CD4-positive, alpha-beta T cell (primary cell): ENCODE results near the gene NRAP. TPM values are rescaled to one million over a fixed set of nuclear protein-coding genes. Genes with fewer than 3 reads are reported as not detected.

ENCODE experiments used
- ATAC-seq: fragments of 200-7000 bp; cut with Tn5 transposase; one replicate; pipeline ENCODE4 v1.10.0; 2022; ENCODE audit warnings: mild to moderate bottlenecking; ENCODE audit not compliant: poor library complexity
- CTCF ChIA-PET: fragments of 350-600 bp; sonication (Branson Sonifier 250); formaldehyde crosslinking; loops from one replicate; lab custom pipeline; 2021; ENCODE audit warnings: antibody characterized with exemption, inconsistent platforms; lab: Charles Lee
- POLR2A ChIA-PET: fragments of 350-600 bp; sonication (Branson Sonifier 250); formaldehyde crosslinking; loops from one replicate; lab custom pipeline; 2021; ENCODE audit warnings: antibody characterized with exemption, inconsistent platforms; lab: Charles Lee
- DNase-seq, 14 experiments: peaks; one replicate each; pipeline ENCODE4 v3.0.0-alpha.2; 2013 to 2020; ENCODE audit warnings: mixed read lengths in 2 of 14
- H3K27ac ChIP-seq, 2 donors: one replicate each; pipeline versions ENCODE4 v1.5.1 to v1.7.0; 2013; ENCODE audit warnings: low read length in 2 of 2, low read depth in 1 of 2, mild to moderate bottlenecking in 1 of 2
- H3K27me3 ChIP-seq, 2 experiments: 1 replicate in 1 of 2; 2 replicates in 1 of 2; pipeline versions ENCODE4 v1.6.1 to v1.7.0; 2013; ENCODE audit warnings: low read length in 2 of 2, control low read depth in 1 of 2, mild to moderate bottlenecking in 1 of 2, moderate library complexity in 1 of 2; ENCODE audit not compliant: insufficient read depth in 2 of 2, control insufficient read depth in 1 of 2
- H3K36me3 ChIP-seq: one replicate; pipeline ENCODE4 v1.6.1; 2013; ENCODE audit warnings: low read length, control low read depth; ENCODE audit not compliant: insufficient read depth
- H3K4me1 ChIP-seq: one replicate; pipeline ENCODE4 v1.6.1; 2013; ENCODE audit warnings: low read length, control low read depth; ENCODE audit not compliant: insufficient read depth
- H3K4me3 ChIP-seq: one replicate; pipeline ENCODE4 v1.5.1; 2013; ENCODE audit warnings: mild to moderate bottlenecking, low read length, moderate library complexity
- H3K9me3 ChIP-seq, 2 experiments: 1 replicate in 1 of 2; 2 replicates in 1 of 2; pipeline versions ENCODE4 v1.6.1 to v1.7.0; 2013; ENCODE audit warnings: low read length in 2 of 2, mild to moderate bottlenecking in 2 of 2, control low read depth in 1 of 2, moderate library complexity in 1 of 2; ENCODE audit not compliant: control insufficient read depth in 1 of 2, insufficient read depth in 1 of 2
- H3K27ac Mint-ChIP-seq: one replicate; pipeline ENCODE4 v1.8.0; 2020; ENCODE audit warnings: mixed read lengths
- H3K27me3 Mint-ChIP-seq: one replicate; pipeline ENCODE4 v1.8.0; 2021; ENCODE audit warnings: mixed read lengths
- H3K36me3 Mint-ChIP-seq: one replicate; pipeline ENCODE4 v1.8.0; 2021; ENCODE audit warnings: low read depth, mixed read lengths
- H3K4me1 Mint-ChIP-seq: one replicate; pipeline ENCODE4 v1.8.0; 2021; ENCODE audit warnings: low read depth, mixed read lengths
- H3K4me3 Mint-ChIP-seq: one replicate; pipeline ENCODE4 v1.8.0; 2020; ENCODE audit warnings: mild to moderate bottlenecking, mixed read lengths
- H3K9me3 Mint-ChIP-seq: one replicate; pipeline ENCODE4 v1.8.0; 2020; ENCODE audit warnings: mixed read lengths
- intact Hi-C, 2 experiments: fragments of 100-400 bp; cut with DNase I in 1 of 2; cut with micrococcal nuclease in 1 of 2; formaldehyde crosslinking; loops; one replicate each; pipeline versions ENCODE4 v1.15.1 to v1.9.0; 2023 to 2025; cut with DNase I, micrococcal nuclease
- total RNA-seq, 174 experiments: library from RNA in 2 of 174; stranded (reverse) in 2 of 174; gene quantifications; one replicate each; pipeline ENCODE4 v1.2.3 and lab custom pipeline; 2021 to 2026
- TF ChIP-seq, protein P1 (sequence below): fragments of 200-600 bp; IDR thresholded peaks from one replicate; pipeline ENCODE4 v1.8.0; 2022; ENCODE audit warnings: antibody characterized with exemption, mild to moderate bottlenecking

Gene NRAP
- total RNA-seq, 2 experiments from 2014 or later: not detected

DNA sequence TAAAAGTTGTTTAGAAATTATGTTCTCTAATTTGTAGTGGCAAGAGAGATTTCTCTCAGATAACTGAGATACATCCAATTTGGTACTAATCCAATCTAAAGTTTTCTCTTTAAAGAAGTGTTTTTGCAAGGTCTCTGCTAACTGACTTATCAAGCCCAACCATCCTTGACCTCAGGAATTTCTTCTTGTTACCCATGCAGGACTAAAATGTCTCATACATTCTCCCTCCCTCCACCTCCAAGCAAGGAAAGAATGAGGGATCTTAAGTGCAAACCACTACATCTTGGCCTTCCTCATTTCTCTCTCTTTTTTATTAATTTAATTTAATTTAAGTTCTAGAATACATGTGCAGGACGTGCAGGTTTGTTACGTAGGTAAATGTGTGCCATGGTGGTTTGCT is 12.8 kb downstream of the NRAP start:
- no peaks in the 10 kb centered on the region for H3K9me3 ChIP-seq
- Mint-ChIP-seq H3K27me3 (peaks cover 23% of the 10 kb centered on the region), H3K36me3 (no peaks in the 10 kb centered on the region), H3K9me3 (no peaks in the 10 kb centered on the region), H3K27ac (no peak overlapping the region), H3K4me3 (no peak overlapping the region), H3K4me1 (no peaks in the 10 kb centered on the region)
- DNase-seq (no peak), ATAC-seq (no peak)
- TF ChIP-seq, protein P1, sequence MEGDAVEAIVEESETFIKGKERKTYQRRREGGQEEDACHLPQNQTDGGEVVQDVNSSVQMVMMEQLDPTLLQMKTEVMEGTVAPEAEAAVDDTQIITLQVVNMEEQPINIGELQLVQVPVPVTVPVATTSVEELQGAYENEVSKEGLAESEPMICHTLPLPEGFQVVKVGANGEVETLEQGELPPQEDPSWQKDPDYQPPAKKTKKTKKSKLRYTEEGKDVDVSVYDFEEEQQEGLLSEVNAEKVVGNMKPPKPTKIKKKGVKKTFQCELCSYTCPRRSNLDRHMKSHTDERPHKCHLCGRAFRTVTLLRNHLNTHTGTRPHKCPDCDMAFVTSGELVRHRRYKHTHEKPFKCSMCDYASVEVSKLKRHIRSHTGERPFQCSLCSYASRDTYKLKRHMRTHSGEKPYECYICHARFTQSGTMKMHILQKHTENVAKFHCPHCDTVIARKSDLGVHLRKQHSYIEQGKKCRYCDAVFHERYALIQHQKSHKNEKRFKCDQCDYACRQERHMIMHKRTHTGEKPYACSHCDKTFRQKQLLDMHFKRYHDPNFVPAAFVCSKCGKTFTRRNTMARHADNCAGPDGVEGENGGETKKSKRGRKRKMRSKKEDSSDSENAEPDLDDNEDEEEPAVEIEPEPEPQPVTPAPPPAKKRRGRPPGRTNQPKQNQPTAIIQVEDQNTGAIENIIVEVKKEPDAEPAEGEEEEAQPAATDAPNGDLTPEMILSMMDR: no peak
- ChIA-PET POLR2A (no interaction called here), CTCF (no interaction called here)
- H3K27ac ChIP-seq: no peak overlapping the region
- H3K36me3 ChIP-seq: no peaks in the 10 kb centered on the region
- H3K4me1 ChIP-seq: no peaks in the 10 kb centered on the region
- intact Hi-C loops: no loop called here
- H3K27me3 ChIP-seq: peaks cover 7 to 11% of the 10 kb centered on the region in 2 experiments
- H3K4me3 ChIP-seq: no peak overlapping the region

DNA sequence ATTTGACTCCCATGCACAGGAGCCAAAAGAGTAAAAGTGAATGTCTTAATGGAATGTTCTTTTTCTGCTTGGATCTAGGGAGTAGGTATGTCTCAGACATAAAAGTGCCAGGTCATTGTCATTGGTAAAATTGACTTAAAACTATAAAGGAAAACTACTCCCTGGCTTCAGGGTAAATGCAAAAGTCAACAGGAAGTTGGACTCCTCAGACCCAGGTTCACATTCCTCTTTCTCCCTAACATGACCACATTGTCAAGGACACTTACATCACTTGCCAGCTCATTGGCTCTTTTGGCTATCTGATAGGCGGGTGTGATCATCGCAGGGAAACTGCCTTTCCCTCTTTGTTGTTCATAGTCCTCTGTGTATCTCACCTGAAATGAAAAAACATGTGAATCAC is 13.7 kb downstream of the NRAP start:
- ChIA-PET CTCF (no interaction called here), POLR2A (no interaction called here)
- Mint-ChIP-seq H3K27me3 (peaks cover 23% of the 10 kb centered on the region), H3K4me3 (no peak overlapping the region), H3K4me1 (no peaks in the 10 kb centered on the region), H3K9me3 (no peaks in the 10 kb centered on the region), H3K36me3 (no peaks in the 10 kb centered on the region), H3K27ac (no peak overlapping the region)
- Histone ChIP-seq H3K27me3 (peaks cover 7 to 11% of the 10 kb centered on the region in 2 experiments), H3K9me3 (no peaks in the 10 kb centered on the region), H3K4me3 (no peak overlapping the region), H3K4me1 (no peaks in the 10 kb centered on the region), H3K36me3 (no peaks in the 10 kb centered on the region), H3K27ac (no peak overlapping the region)
- TF ChIP-seq, protein P1: no peak
- intact Hi-C loops: no loop called here
- no peak for ATAC-seq
- no peak for DNase-seq

DNA sequence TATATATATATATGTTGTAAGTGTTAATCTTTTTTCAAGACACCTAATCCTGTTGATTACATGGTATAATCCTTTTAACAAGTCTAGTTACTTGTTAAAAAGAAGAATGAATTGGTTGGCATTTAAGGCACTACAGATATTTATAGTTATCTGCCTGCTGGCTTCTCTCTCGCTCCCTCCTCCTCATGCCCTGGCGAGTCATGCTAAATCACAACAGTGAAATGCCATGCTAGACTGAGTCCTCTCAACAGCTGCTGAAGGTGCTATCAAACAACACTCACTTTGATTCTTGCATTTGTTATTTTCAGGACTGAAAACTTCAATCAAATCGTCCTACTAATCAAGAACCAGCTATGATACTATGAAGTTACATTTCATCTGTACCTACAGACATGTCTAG is 15.4 kb downstream of the NRAP start:
- no peaks in the 10 kb centered on the region for H3K9me3 ChIP-seq
- no peak overlapping the region for H3K27ac Mint-ChIP-seq
- ATAC-seq (no peak), DNase-seq (no peak)
- H3K27me3 ChIP-seq: peaks cover 1 to 7% of the 10 kb centered on the region in 2 experiments
- no peak overlapping the region for H3K4me3 ChIP-seq
- TF ChIP-seq, protein P1: no peak
- H3K4me3 Mint-ChIP-seq: no peak overlapping the region
- no peaks in the 10 kb centered on the region for H3K4me1 Mint-ChIP-seq
- no peaks in the 10 kb centered on the region for H3K36me3 ChIP-seq
- POLR2A ChIA-PET: no interaction called here
- H3K9me3 Mint-ChIP-seq: no peaks in the 10 kb centered on the region
- peaks cover 12% of the 10 kb centered on the region for H3K27me3 Mint-ChIP-seq
- CTCF ChIA-PET: interaction anchor here (0.5 kb wide), 1 partner anchor 31 kb away, joined by 3 read pairs; no protein-coding TSS in a partner anchor
- intact Hi-C loops: no loop called here
- no peaks in the 10 kb centered on the region for H3K36me3 Mint-ChIP-seq
- no peaks in the 10 kb centered on the region for H3K4me1 ChIP-seq
- H3K27ac ChIP-seq: no peak overlapping the region
